A673 (cell line): ENCODE results near the gene WDR87. TPM values are rescaled to one million over a fixed set of nuclear protein-coding genes. Genes with fewer than 3 reads are reported as not detected.

Experiments used
- BruUV-seq: library from RNA; stranded (reverse); fragments of 400-500 nt; replicated peaks from 2 replicates; lab custom pipeline; 2021; lab: Mats Ljungman, UMichigan
- CTCF ChIA-PET: fragments of 300-600 bp; sonication (Branson Sonifier 250); formaldehyde crosslinking; loops from one replicate; lab custom pipeline; 2022; ENCODE audit warnings: antibody characterized with exemption; lab: Charles Lee
- POLR2A ChIA-PET: fragments of 300-600 bp; sonication (Branson Sonifier 250); formaldehyde crosslinking; loops from one replicate; lab custom pipeline; 2022; ENCODE audit warnings: antibody characterized with exemption; ENCODE audit not compliant: low non-redundant PET; lab: Charles Lee
- DNase-seq: peaks from one replicate; pipeline ENCODE4 v3.0.0-alpha.2; 2015; ENCODE audit warnings: low spot score
- H3K27ac ChIP-seq: fragments of 200-600 bp; sonication (generic); 2 replicates; pipeline ENCODE4 v1.5.1; 2016; ENCODE audit warnings: mixed run types, low read depth, mild to moderate bottlenecking, mixed read lengths, antibody characterized with exemption, low read length; ENCODE audit not compliant: poor library complexity, severe bottlenecking
- H3K27me3 ChIP-seq: fragments of 200-600 bp; sonication (generic); replicated peaks from 2 replicates; pipeline ENCODE4 v1.6.1; 2017; ENCODE audit warnings: mixed run types, low read depth, mild to moderate bottlenecking, mixed read lengths, antibody characterized with exemption, low read length; ENCODE audit not compliant: insufficient read depth, poor library complexity
- H3K36me3 ChIP-seq: fragments of 200-600 bp; sonication (generic); 2 replicates; pipeline ENCODE4 v1.6.1; 2016; ENCODE audit warnings: mixed run types, mild to moderate bottlenecking, mixed read lengths, antibody characterized with exemption, low read length; ENCODE audit not compliant: insufficient read depth, poor library complexity, severe bottlenecking
- H3K4me1 ChIP-seq: fragments of 200-600 bp; sonication (generic); 2 replicates; pipeline ENCODE4 v1.6.1; 2017; ENCODE audit warnings: mixed run types, mild to moderate bottlenecking, mixed read lengths, antibody characterized with exemption, low read length; ENCODE audit not compliant: insufficient read depth, poor library complexity, severe bottlenecking
- H3K4me3 ChIP-seq: fragments of 200-600 bp; sonication (generic); 2 replicates; pipeline ENCODE4 v1.5.1; 2016; ENCODE audit warnings: low read depth, mixed run types, mild to moderate bottlenecking, mixed read lengths, low read length; ENCODE audit not compliant: poor library complexity, severe bottlenecking
- H3K9me3 ChIP-seq: fragments of 200-600 bp; sonication (generic); 2 replicates; pipeline ENCODE4 v1.6.1; 2016; ENCODE audit warnings: mixed run types, low read depth, mild to moderate bottlenecking, mixed read lengths, antibody characterized with exemption, low read length; ENCODE audit not compliant: poor library complexity, severe bottlenecking
- CTCF ChIP-seq: fragments of 300-800, 200-600 bp; sonication (generic); conservative IDR thresholded peaks from 2 replicates; pipeline ENCODE4 v1.5.1; 2017; ENCODE audit warnings: low read depth, mild to moderate bottlenecking, antibody characterized with exemption, low read length, moderate library complexity, mixed read lengths
- EZH2 ChIP-seq: fragments of 200-600 bp; sonication (generic); IDR thresholded peaks from 2 replicates; pipeline ENCODE4 v1.6.1; 2017; ENCODE audit warnings: borderline replicate concordance, low read depth, mild to moderate bottlenecking, mixed read lengths, antibody characterized with exemption, low read length; ENCODE audit not compliant: poor library complexity, severe bottlenecking
- intact Hi-C: fragments of 100-400 bp; cut with micrococcal nuclease; formaldehyde crosslinking; loops from one replicate; pipeline ENCODE4 v1.10.0; 2022; ENCODE audit not compliant: unreplicated experiment
- total RNA-seq: library from RNA; stranded (reverse); gene quantifications from 2 replicates; pipeline ENCODE4 v1.2.3, GENCODE V29; 2021

The WDR87 gene
- total RNA-seq, 1 experiment from 2014 or later: not detected

- ChIA-PET CTCF (no interaction called here), POLR2A (no interaction called here)
- no peak overlapping the region for H3K27ac ChIP-seq
- H3K27me3 ChIP-seq: no peaks in the 10 kb centered on the region
- H3K36me3 ChIP-seq: no peaks in the 10 kb centered on the region
- BruUV-seq: no TSS peak
- no peak for DNase-seq
- H3K9me3 ChIP-seq: no peaks in the 10 kb centered on the region
- no peak for TF ChIP-seq EZH2
- no peak for TF ChIP-seq CTCF
- H3K4me3 ChIP-seq: no peak overlapping the region
- peaks cover 6% of the 10 kb centered on the region for H3K4me1 ChIP-seq
- intact Hi-C loops: no loop called here
Observed at GRCh38 chr19:37953918-37954303, 47.5 kb upstream of the WDR87 start.

GRCh38 chr19:37953171-37953917 lies 47.0 kb upstream of the WDR87 start:
- CTCF ChIA-PET: no interaction called here
- POLR2A ChIA-PET: no interaction called here
- BruUV-seq: no TSS peak
- TF ChIP-seq CTCF: no peak
- no peak for TF ChIP-seq EZH2
- no peaks in the 10 kb centered on the region for H3K27me3 ChIP-seq
- DNase-seq: peak; percentile 23
- intact Hi-C loops: no loop called here
- H3K4me1 ChIP-seq: peaks cover 6% of the 10 kb centered on the region
- H3K9me3 ChIP-seq: no peaks in the 10 kb centered on the region
- H3K4me3 ChIP-seq: no peak overlapping the region
- H3K36me3 ChIP-seq: no peaks in the 10 kb centered on the region
- no peak overlapping the region for H3K27ac ChIP-seq

GRCh38 chr19:37951816-37952210 lies 45.4 kb upstream of the WDR87 start:
- TF ChIP-seq EZH2 (no peak), CTCF (no peak)
- H3K27me3 ChIP-seq: no peaks in the 10 kb centered on the region
- H3K27ac ChIP-seq: no peak overlapping the region
- ChIA-PET POLR2A (no interaction called here), CTCF (no interaction called here)
- H3K4me1 ChIP-seq: peaks cover 6% of the 10 kb centered on the region
- H3K36me3 ChIP-seq: no peaks in the 10 kb centered on the region
- no peaks in the 10 kb centered on the region for H3K9me3 ChIP-seq
- no peak overlapping the region for H3K4me3 ChIP-seq
- intact Hi-C loops: no loop called here
- no TSS peak for BruUV-seq
- no peak for DNase-seq
